Ishikawa (cell line): ENCODE data around the gene CDC45.

Source experiments
- CEBPB ChIP-seq: IDR thresholded peaks from 2 replicates; pipeline ENCODE4 v1.6.1; 2012
- CREB1 ChIP-seq: IDR thresholded peaks from 2 replicates; pipeline ENCODE4 v1.6.1; 2012; ENCODE audit warnings: low read depth
- EGR1 ChIP-seq: IDR thresholded peaks from 2 replicates; pipeline ENCODE4 v1.6.1; 2012
- EP300 ChIP-seq: IDR thresholded peaks from 2 replicates; pipeline ENCODE4 v1.6.1; 2012; ENCODE audit warnings: borderline replicate concordance
- FOXM1 ChIP-seq: IDR thresholded peaks from 2 replicates; pipeline ENCODE4 v1.6.1; 2012; ENCODE audit warnings: low read depth, borderline replicate concordance
- NFIC ChIP-seq: IDR thresholded peaks from 2 replicates; pipeline ENCODE4 v1.6.1; 2012
- RAD21 ChIP-seq: IDR thresholded peaks from 2 replicates; pipeline ENCODE4 v1.6.1; 2012; ENCODE audit warnings: low read depth
- TAF1 ChIP-seq: IDR thresholded peaks from 2 replicates; pipeline ENCODE4 v1.6.1; 2012; ENCODE audit warnings: low read depth, mild to moderate bottlenecking
- TCF12 ChIP-seq: IDR thresholded peaks from 2 replicates; pipeline ENCODE4 v1.6.1; 2012; ENCODE audit warnings: low read depth
- TEAD4 ChIP-seq: IDR thresholded peaks from 2 replicates; pipeline ENCODE4 v1.6.1; 2012
- YY1 ChIP-seq: IDR thresholded peaks from 2 replicates; pipeline ENCODE4 v1.6.1; 2012; ENCODE audit warnings: low read depth
- ZBTB7A ChIP-seq: IDR thresholded peaks from 2 replicates; pipeline ENCODE4 v1.6.1; 2012; ENCODE audit warnings: low read depth
- TF ChIP-seq, protein P1 (sequence below): IDR thresholded peaks from 2 replicates; pipeline ENCODE4 v1.6.1; 2012
- TF ChIP-seq, protein P2 (sequence below): IDR thresholded peaks from 2 replicates; pipeline ENCODE4 v1.6.1; 2012; ENCODE audit warnings: low read depth, mild to moderate bottlenecking
- TF ChIP-seq, protein P3 (sequence below): IDR thresholded peaks from 2 replicates; pipeline ENCODE4 v1.6.1; 2012

The CDC45 gene

DNA sequence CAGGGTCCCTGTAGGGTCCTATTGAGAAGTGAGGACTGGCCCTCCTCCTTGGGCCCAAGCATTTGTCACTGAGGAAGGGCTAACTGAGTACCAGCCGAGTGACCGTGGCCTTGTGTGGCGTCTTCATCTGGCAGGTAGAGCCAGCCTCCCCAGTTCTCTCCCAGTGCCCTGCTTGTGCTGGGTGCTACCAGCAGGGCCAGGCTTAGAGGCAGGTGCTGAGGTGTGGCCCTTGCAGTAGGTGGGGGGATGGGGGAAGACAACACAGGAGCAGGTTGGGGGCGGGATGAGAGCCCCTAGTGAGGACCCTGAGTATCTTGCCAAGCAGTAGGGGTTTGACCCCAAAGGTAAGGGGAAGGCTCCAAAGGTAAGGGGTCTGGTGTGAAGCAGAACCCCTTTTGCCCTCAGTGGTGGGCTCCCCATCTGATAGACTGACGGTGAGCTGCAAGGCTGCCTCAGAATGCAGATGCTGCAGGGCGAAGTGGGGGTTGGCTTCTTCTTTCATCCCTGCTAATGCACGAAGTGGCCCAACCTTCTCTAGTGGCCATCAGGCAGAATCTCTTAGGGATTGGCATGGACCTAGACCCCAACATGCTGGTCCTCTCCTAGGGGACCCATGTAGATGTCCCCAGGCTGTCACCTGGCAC is 19.6 kb downstream of the CDC45 start:
- TF ChIP-seq, protein P1, sequence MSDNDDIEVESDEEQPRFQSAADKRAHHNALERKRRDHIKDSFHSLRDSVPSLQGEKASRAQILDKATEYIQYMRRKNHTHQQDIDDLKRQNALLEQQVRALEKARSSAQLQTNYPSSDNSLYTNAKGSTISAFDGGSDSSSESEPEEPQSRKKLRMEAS, result no peak
- TF ChIP-seq NFIC (no peak), ZBTB7A (no peak), CEBPB (no peak), YY1 (no peak), EGR1 (no peak), TEAD4 (no peak), CREB1 (no peak), RAD21 (no peak), TAF1 (no peak), FOXM1 (no peak), TCF12 (no peak), EP300 (no peak)
- TF ChIP-seq, protein P2, sequence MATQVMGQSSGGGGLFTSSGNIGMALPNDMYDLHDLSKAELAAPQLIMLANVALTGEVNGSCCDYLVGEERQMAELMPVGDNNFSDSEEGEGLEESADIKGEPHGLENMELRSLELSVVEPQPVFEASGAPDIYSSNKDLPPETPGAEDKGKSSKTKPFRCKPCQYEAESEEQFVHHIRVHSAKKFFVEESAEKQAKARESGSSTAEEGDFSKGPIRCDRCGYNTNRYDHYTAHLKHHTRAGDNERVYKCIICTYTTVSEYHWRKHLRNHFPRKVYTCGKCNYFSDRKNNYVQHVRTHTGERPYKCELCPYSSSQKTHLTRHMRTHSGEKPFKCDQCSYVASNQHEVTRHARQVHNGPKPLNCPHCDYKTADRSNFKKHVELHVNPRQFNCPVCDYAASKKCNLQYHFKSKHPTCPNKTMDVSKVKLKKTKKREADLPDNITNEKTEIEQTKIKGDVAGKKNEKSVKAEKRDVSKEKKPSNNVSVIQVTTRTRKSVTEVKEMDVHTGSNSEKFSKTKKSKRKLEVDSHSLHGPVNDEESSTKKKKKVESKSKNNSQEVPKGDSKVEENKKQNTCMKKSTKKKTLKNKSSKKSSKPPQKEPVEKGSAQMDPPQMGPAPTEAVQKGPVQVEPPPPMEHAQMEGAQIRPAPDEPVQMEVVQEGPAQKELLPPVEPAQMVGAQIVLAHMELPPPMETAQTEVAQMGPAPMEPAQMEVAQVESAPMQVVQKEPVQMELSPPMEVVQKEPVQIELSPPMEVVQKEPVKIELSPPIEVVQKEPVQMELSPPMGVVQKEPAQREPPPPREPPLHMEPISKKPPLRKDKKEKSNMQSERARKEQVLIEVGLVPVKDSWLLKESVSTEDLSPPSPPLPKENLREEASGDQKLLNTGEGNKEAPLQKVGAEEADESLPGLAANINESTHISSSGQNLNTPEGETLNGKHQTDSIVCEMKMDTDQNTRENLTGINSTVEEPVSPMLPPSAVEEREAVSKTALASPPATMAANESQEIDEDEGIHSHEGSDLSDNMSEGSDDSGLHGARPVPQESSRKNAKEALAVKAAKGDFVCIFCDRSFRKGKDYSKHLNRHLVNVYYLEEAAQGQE, result no peak
- TF ChIP-seq, protein P3, sequence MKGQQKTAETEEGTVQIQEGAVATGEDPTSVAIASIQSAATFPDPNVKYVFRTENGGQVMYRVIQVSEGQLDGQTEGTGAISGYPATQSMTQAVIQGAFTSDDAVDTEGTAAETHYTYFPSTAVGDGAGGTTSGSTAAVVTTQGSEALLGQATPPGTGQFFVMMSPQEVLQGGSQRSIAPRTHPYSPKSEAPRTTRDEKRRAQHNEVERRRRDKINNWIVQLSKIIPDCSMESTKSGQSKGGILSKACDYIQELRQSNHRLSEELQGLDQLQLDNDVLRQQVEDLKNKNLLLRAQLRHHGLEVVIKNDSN, result no peak

DNA sequence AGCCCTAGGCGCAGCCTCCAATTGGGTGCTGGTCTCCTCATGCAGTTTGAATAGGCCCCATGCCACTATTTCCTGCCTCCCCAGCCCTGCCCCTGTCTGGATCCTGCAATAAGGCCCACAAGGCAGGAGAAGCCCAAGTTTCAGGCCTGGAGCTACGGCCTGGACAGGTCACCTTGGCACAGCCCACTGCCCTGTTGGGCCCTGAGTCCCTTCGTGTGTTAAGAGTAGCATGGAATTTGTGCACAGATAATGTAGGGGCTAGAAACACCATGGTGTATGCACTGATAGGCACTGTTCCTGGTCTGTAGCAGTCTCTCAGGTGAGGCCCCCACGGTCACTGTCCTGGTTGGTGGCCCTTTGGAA is 20.1 kb downstream of the CDC45 start:
- TF ChIP-seq NFIC, result no peak
- TF ChIP-seq RAD21, result no peak
- TF ChIP-seq ZBTB7A, result no peak
- TF ChIP-seq YY1, result no peak
- TF ChIP-seq, protein P1, result no peak
- TF ChIP-seq, protein P2, result no peak
- TF ChIP-seq EGR1, result no peak
- TF ChIP-seq TEAD4, result no peak
- no peak for TF ChIP-seq CEBPB
- TF ChIP-seq TAF1, result no peak
- no peak for TF ChIP-seq EP300
- TF ChIP-seq TCF12, result no peak
- TF ChIP-seq, protein P3, result no peak
- TF ChIP-seq FOXM1, result no peak
- TF ChIP-seq CREB1, result no peak

DNA sequence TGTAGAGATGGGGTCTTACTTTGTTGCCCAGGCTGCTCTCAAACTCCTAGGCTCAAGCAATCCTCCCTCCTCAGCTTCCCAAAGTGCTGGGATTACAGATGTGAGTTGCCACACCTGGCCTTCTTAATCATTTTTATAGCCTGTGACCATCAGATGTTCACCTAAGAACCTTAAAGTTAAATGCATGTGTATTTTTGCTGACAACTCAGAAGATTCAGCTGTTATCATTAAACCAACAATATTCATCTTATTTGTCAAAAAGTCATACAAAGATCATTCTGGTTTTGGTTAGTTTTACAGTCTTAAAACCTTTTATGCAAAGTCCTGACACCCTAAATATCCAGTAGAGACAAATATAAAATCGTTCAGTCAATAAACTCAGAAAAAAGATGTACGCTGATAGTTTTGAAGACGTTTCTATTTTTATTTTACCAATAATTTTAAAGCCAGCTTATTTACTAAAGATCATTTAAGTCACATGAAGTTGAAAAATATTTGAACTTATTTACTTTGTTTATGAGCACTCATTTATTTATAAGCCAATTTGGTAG is 22.3 kb downstream of the CDC45 start:
- TF ChIP-seq CREB1 (no peak), TCF12 (no peak), ZBTB7A (no peak)

DNA sequence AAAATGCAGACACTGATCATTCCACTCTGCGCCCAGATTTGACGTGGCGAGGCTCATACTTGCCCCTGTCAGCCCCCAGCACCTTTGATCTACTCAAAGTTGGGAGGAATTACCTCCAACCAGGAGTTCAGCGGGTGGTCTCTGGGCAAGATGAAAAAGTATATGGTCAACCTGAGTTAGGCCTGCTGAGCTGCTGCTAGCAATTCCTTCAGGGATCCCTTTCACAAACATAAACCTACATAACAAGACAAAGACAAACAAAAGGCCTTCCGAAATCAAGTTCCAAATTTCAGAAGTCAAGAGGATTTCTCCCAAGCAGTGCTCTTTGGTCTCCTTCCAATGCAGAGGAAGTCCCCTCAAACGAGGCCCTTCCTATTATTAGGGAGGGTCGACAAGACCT is 23.6 kb downstream of the CDC45 start:
- TF ChIP-seq TCF12 (no peak), ZBTB7A (no peak), TEAD4 (no peak), EP300 (no peak), RAD21 (no peak), FOXM1 (no peak), YY1 (no peak), EGR1 (no peak)
- TF ChIP-seq, protein P2, result no peak
- TF ChIP-seq, protein P1, result no peak

DNA sequence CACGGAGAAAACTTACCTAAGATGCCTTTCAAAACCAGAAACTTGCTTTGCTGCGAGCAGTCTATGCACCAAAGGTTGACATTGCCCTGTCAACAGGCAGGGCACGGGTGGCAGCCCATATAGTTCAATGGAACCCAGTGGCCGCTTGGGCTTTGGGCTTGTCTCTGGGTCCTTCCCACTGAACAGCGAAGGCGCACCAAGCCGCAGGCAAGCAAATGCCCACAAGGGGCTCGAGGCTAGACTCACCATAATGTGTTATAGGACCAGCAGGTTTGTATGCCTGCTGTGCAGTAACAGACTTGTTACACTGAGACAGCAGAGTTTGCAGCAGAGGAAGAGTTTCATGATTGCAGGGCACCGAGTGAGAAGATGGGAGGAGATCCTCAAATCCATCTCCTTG is 24.1 kb downstream of the CDC45 start:
- TF ChIP-seq CREB1, result no peak
- TF ChIP-seq, protein P3, result no peak
- no peak for TF ChIP-seq EGR1
- TF ChIP-seq NFIC, result no peak
- no peak for TF ChIP-seq ZBTB7A
- no peak for TF ChIP-seq RAD21
- TF ChIP-seq, protein P1, result no peak
